Thoracic aorta (tissue), 2 donors: Measurements from ENCODE around the gene GMDS. TPM values are rescaled to one million over a fixed set of nuclear protein-coding genes. Genes with fewer than 3 reads are reported as not detected.

Experiments
- ATAC-seq: fragments of 150-250 bp; one replicate; pipeline ENCODE4 v1.8.0; 2017; ENCODE audit warnings: low read depth; ENCODE audit not compliant: insufficient number of reproducible peaks, low FRiP score
- DNase-seq: peaks from one replicate; pipeline ENCODE4 v3.0.0-alpha.2; 2020; ENCODE audit warnings: low spot score
- H3K27ac ChIP-seq, 2 donors: fragments of 200-600 bp; sonication (generic); 1 replicate in 1 of 2; 2 replicates in 1 of 2; pipeline ENCODE4 v1.5.1; 2016; ENCODE audit warnings: mild to moderate bottlenecking in 2 of 2, moderate library complexity in 2 of 2
- H3K27me3 ChIP-seq: fragments of 200-600 bp; sonication (generic); replicated peaks from 2 replicates; pipeline ENCODE4 v1.6.0; 2016; ENCODE audit warnings: mild to moderate bottlenecking; ENCODE audit not compliant: insufficient read depth
- H3K36me3 ChIP-seq: fragments of 200-600 bp; sonication (generic); one replicate; pipeline ENCODE4 v1.5.1; 2016
- H3K4me1 ChIP-seq, 2 donors: fragments of 200-600 bp; sonication (generic); 1 replicate in 1 of 2; 2 replicates in 1 of 2; pipeline versions ENCODE4 v1.5.1 to v1.6.0; 2016; ENCODE audit warnings: low read depth in 2 of 2, mild to moderate bottlenecking in 1 of 2; ENCODE audit not compliant: control insufficient read depth in 1 of 2
- H3K4me3 ChIP-seq: fragments of 200-600 bp; sonication (generic); 2 replicates; pipeline ENCODE4 v1.5.1; 2016; ENCODE audit warnings: mild to moderate bottlenecking
- H3K9me3 ChIP-seq: fragments of 200-600 bp; sonication (generic); 2 replicates; pipeline ENCODE4 v1.5.1; 2016
- CTCF ChIP-seq: fragments of 200-600 bp; sonication (generic); IDR thresholded peaks from one replicate; pipeline ENCODE4 v1.5.1; 2019; ENCODE audit warnings: antibody characterized with exemption
- total RNA-seq, 2 donors: library from RNA; depleted of rRNA; stranded (reverse); fragments of >200 nt; gene quantifications; one replicate each; pipeline versions ENCODE4 v1.1.0 to v1.2.3, GENCODE V29; 2016

GMDS gene
- total RNA-seq, 2 donors from 2014 or later = 87.8 to 87.9 TPM

DNA sequence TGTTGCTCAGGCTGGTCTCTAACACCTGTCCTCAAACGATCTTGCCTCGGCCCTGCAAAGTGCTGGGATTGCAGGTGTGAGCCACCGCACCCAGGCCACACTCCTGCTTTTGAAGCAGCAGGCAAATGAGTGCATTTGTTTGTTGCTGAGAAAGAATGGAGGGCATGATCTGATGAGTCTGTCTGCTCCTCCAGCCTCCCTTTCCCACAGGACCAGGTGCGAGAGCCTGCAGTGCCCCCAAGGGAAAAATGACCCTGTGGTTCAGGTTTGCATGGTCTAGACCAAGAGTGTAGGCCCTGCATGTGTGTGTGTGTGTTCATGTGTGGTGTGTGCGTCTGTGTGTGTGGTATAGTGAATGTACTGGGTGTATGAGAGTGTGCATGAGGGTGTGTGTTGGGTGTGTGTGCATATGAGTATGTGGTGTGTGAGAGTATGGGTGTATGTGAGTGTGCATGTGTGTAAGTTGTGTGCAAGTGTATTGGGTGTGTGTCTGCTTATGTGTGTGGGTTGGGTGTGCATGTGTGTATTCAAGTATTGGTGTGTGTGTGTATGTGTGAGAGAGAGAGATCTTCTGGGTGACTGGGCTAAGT lies 658.4 kb downstream of the GMDS start:
- H3K4me1 ChIP-seq = no peaks in the 10 kb centered on the region
- H3K4me3 ChIP-seq = no peak overlapping the region
- no peak overlapping the region for H3K27ac ChIP-seq
- DNase-seq = no peak
- H3K36me3 ChIP-seq = no peaks in the 10 kb centered on the region
- no peaks in the 10 kb centered on the region for H3K27me3 ChIP-seq
- TF ChIP-seq CTCF = no peak
- ATAC-seq = no peak
- no peaks in the 10 kb centered on the region for H3K9me3 ChIP-seq

DNA sequence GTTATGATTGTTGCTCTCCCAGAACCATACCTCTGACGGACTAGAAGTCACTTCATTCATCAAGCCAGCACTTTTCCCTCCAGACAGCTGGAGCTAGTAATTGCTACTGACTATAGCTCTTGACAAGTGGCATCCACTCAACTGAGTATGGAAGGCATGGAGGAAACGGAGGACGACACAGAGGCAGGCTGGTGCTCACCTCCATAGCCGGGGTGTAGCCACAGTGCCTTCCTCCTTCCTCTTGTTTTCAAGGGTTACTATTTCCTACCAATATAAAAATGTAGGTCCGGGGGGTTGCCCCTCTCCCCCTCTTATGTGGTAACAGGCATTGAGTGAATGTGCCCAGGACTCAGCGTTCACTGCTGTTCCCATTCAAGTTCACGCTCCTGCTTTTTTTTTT lies 659.1 kb downstream of the GMDS start:
- no peaks in the 10 kb centered on the region for H3K36me3 ChIP-seq
- H3K27me3 ChIP-seq = no peaks in the 10 kb centered on the region
- no peak overlapping the region for H3K4me3 ChIP-seq
- H3K9me3 ChIP-seq = no peaks in the 10 kb centered on the region
- no peak for TF ChIP-seq CTCF
- H3K27ac ChIP-seq = no peak overlapping the region
- no peaks in the 10 kb centered on the region for H3K4me1 ChIP-seq
- ATAC-seq (no peak), DNase-seq (no peak)

GRCh38 chr6:1585669-1586049 lies 659.7 kb downstream of the GMDS start:
- ATAC-seq (no peak), DNase-seq (no peak)
- Histone ChIP-seq H3K27ac (no peak overlapping the region), H3K36me3 (no peaks in the 10 kb centered on the region), H3K9me3 (no peaks in the 10 kb centered on the region), H3K27me3 (no peaks in the 10 kb centered on the region), H3K4me1 (no peaks in the 10 kb centered on the region), H3K4me3 (no peak overlapping the region)
- TF ChIP-seq CTCF = no peak

DNA sequence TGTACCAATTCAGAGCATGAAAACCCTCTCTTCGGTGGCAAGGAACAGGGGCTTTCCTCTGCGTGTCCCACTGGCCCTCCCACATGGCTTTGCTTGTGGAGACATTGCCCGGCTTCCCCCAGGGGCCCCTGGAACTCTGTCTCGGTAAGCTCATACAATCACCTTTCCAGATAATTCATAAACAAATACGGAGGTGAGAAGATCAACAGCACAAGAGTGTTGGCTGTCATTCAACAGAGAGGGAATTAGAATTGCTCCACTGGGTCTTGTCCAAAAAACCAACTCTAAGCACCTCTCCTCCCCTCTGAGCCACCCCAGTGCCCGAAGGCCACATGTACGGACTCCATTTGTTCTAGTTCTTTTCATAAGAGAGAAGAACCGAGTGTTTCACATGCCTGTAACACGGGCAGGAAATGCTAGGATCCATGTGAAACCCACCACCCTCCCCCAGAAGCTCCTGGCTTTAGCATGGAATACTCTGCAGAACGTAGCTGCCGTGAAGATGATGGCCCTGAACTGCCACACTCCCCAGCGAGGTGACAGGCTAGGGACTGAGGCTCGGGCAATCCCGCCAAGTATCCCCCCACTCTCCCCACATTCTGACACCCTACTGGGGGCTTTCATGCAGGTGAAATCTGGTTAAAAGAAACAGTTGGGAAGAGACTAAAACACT lies 660.3 kb downstream of the GMDS start:
- DNase-seq (no peak), ATAC-seq (no peak)
- no peak overlapping the region for H3K27ac ChIP-seq

DNA sequence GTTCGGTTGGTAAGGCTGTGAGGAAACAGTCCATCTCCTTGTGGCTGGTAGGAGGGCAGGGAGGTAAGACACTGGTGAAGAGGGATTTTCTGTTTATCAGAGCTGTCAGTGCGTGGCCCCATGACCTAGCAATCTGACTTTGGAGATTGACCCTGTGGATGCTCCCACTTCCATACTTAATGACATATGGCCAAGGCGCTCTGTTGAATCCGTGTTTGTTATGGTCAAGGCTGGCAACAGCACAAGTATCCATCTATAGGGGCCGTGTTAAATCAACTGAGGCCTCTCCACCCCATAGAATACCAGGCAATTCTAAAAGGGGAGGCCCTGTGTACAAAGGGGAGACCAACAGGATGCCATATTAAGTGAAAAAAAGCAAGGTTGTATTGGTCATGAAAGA lies 661.3 kb downstream of the GMDS start:
- Histone ChIP-seq H3K27me3 (no peaks in the 10 kb centered on the region), H3K36me3 (no peaks in the 10 kb centered on the region), H3K9me3 (no peaks in the 10 kb centered on the region), H3K27ac (no peak overlapping the region), H3K4me1 (peaks cover 0 to 3% of the 10 kb centered on the region in 2 donors), H3K4me3 (no peak overlapping the region)
- ATAC-seq = no peak
- TF ChIP-seq CTCF = no peak
- no peak for DNase-seq

More for the DNA sequence above, 660.3 kb downstream of the GMDS start:
- Histone ChIP-seq H3K36me3 (no peaks in the 10 kb centered on the region), H3K4me3 (no peak overlapping the region), H3K9me3 (no peaks in the 10 kb centered on the region), H3K4me1 (no peaks in the 10 kb centered on the region), H3K27me3 (no peaks in the 10 kb centered on the region)
- TF ChIP-seq CTCF = no peak
